Effector CD4-positive, alpha-beta T cell (primary cell): Measurements from ENCODE around the gene RELN.

Experiments
- DNase-seq: peaks from one replicate; pipeline ENCODE4 v3.0.0-alpha.2; 2020

RELN gene

GRCh38 chr7:103668279-103668941 is 321.0 kb downstream of the RELN start:
- DNase-seq, result no peak

- DNase-seq, result no peak
Measured at GRCh38 chr7:103666326-103666725, 323.1 kb downstream of the RELN start.

- no peak for DNase-seq
Measured at GRCh38 chr7:103664577-103664976, 324.9 kb downstream of the RELN start.

- no peak for DNase-seq
Measured at GRCh38 chr7:103660455-103661371, 328.7 kb downstream of the RELN start.

- DNase-seq, result no peak
Measured at GRCh38 chr7:103658055-103659005, 331.1 kb downstream of the RELN start.

- DNase-seq, result no peak
Measured at GRCh38 chr7:103657474-103657894, 332.0 kb downstream of the RELN start.

GRCh38 chr7:103656221-103656620 is 333.2 kb downstream of the RELN start:
- DNase-seq, result no peak

GRCh38 chr7:103651593-103652377 is 337.7 kb downstream of the RELN start:
- no peak for DNase-seq

GRCh38 chr7:103649052-103649451 is 340.4 kb downstream of the RELN start:
- no peak for DNase-seq

- DNase-seq, result no peak
Measured at GRCh38 chr7:103648135-103648534, 341.3 kb downstream of the RELN start.

- DNase-seq, result no peak
Measured at GRCh38 chr7:103644319-103644718, 345.1 kb downstream of the RELN start.

GRCh38 chr7:103640031-103640779 is 349.3 kb downstream of the RELN start:
- DNase-seq, result no peak

GRCh38 chr7:103637726-103638125 is 351.7 kb downstream of the RELN start:
- no peak for DNase-seq

GRCh38 chr7:103637094-103637493 is 352.4 kb downstream of the RELN start:
- no peak for DNase-seq

GRCh38 chr7:103636153-103636552 is 353.3 kb downstream of the RELN start:
- no peak for DNase-seq

- no peak for DNase-seq
Measured at GRCh38 chr7:103632972-103633371, 356.5 kb downstream of the RELN start.

GRCh38 chr7:103632005-103632639 is 357.3 kb downstream of the RELN start:
- DNase-seq, result no peak

GRCh38 chr7:103630318-103630717 is 359.1 kb downstream of the RELN start:
- no peak for DNase-seq

GRCh38 chr7:103628742-103629141 is 360.7 kb downstream of the RELN start:
- no peak for DNase-seq

- no peak for DNase-seq
Measured at GRCh38 chr7:103626776-103627175, 362.7 kb downstream of the RELN start.

GRCh38 chr7:103622274-103622673 is 367.2 kb downstream of the RELN start:
- DNase-seq, result no peak
